ENCODE results near the gene ADAP1.

GRCh38 chr7:935164-935873 is 19.2 kb downstream of the ADAP1 start:
- TF ChIP-seq CTCF (IDR thresholded peaks at IDR 0.05) (no peak), EZH2 (IDR thresholded peaks at IDR 0.05) (no peak)
